GM23248 (cell line): ENCODE measurements around the gene RNU1-2. TPM values are rescaled to one million over a fixed set of nuclear protein-coding genes. Genes with fewer than 3 reads are reported as not detected.
"Not testable (repeated sequence)": the region's sequence is repeated elsewhere in the genome, so short reads cannot be mapped to it uniquely, and the experiment has no call there.

ENCODE experiments used
- DNase-seq: peaks from one replicate; pipeline ENCODE4 v3.0.0-alpha.2; 2015
- H2AFZ ChIP-seq: fragments of 200-600 bp; sonication (generic); 2 replicates; pipeline ENCODE4 v1.6.1; 2016; ENCODE audit warnings: antibody characterized with exemption
- H3F3A ChIP-seq: fragments of 200-600 bp; sonication (generic); 2 replicates; pipeline ENCODE4 v1.6.1; 2016; ENCODE audit warnings: mild to moderate bottlenecking, antibody characterized with exemption, mixed run types; ENCODE audit not compliant: insufficient read depth
- H3K27ac ChIP-seq: fragments of 200-600 bp; sonication (generic); 2 replicates; pipeline ENCODE4 v1.5.1; 2016; ENCODE audit warnings: mild to moderate bottlenecking
- H3K27me3 ChIP-seq: fragments of 200-600 bp; sonication (generic); replicated peaks from 2 replicates; pipeline ENCODE4 v1.6.1; 2016; ENCODE audit warnings: mild to moderate bottlenecking; ENCODE audit not compliant: insufficient read depth
- H3K36me3 ChIP-seq: fragments of 200-600 bp; sonication (generic); 2 replicates; pipeline ENCODE4 v1.6.1; 2016; ENCODE audit warnings: low read depth, mild to moderate bottlenecking
- H3K4me1 ChIP-seq: fragments of 200-600 bp; sonication (generic); 2 replicates; pipeline ENCODE4 v1.6.1; 2016; ENCODE audit warnings: mild to moderate bottlenecking; ENCODE audit not compliant: insufficient read depth
- H3K4me2 ChIP-seq: fragments of 200-600 bp; sonication (generic); one replicate; pipeline ENCODE4 v1.6.1; 2016; ENCODE audit warnings: mild to moderate bottlenecking; ENCODE audit not compliant: unreplicated experiment
- H3K4me3 ChIP-seq: fragments of 200-600 bp; sonication (generic); 2 replicates; pipeline ENCODE4 v1.5.1; 2016; ENCODE audit warnings: mild to moderate bottlenecking
- H3K79me2 ChIP-seq: fragments of 200-600 bp; sonication (generic); 2 replicates; pipeline ENCODE4 v1.6.1; 2016; ENCODE audit warnings: mild to moderate bottlenecking; ENCODE audit not compliant: insufficient read depth
- H3K9ac ChIP-seq: fragments of 200-600 bp; sonication (generic); 2 replicates; pipeline ENCODE4 v1.6.1; 2016; ENCODE audit warnings: mild to moderate bottlenecking
- H3K9me2 ChIP-seq: fragments of 200-600 bp; sonication (generic); 2 replicates; pipeline ENCODE4 v1.6.1; 2016; ENCODE audit warnings: mixed run types, mild to moderate bottlenecking, moderate library complexity; ENCODE audit not compliant: insufficient read depth
- H3K9me3 ChIP-seq: fragments of 200-600 bp; sonication (generic); one replicate; pipeline ENCODE4 v1.6.1; 2017; ENCODE audit warnings: low read depth
- H4K20me1 ChIP-seq: fragments of 200-600 bp; sonication (generic); 2 replicates; pipeline ENCODE4 v1.6.0; 2016; ENCODE audit not compliant: insufficient read depth
- EZH2 ChIP-seq: fragments of 200-600 bp; sonication (generic); IDR thresholded peaks from 2 replicates; pipeline ENCODE4 v1.6.1; 2018; ENCODE audit warnings: antibody characterized with exemption, mild to moderate bottlenecking; ENCODE audit not compliant: insufficient read depth, poor library complexity, severe bottlenecking
- EZH2phosphoT487 ChIP-seq: fragments of 200-600 bp; sonication (generic); IDR thresholded peaks from 2 replicates; pipeline ENCODE4 v1.6.1; 2018; ENCODE audit warnings: antibody characterized with exemption, moderate library complexity, mild to moderate bottlenecking, low read depth; ENCODE audit not compliant: insufficient read depth
- WGBS, 2 experiments: methylation state at CpG; one replicate each; pipeline ENCODE4 v1.1.6; 2015 to 2017; ENCODE audit warnings: low lambda C conversion rate in 2 of 2, low coverage in 1 of 2; ENCODE audit errors: missing lambda C conversion rate in 2 of 2; 5-methylcytosine and 5-hydroxymethylcytosine counted together
- in situ Hi-C: fragments of 300-500 bp; cut with MboI; formaldehyde crosslinking; loops from 2 replicates; pipeline ENCODE4 v1.15.0; 2020
- microRNA-seq: library from miRNA; unstranded; fragments of <30 nt; microRNA quantifications from one replicate; pipeline ENCODE4, GENCODE V29; 2016; ENCODE audit warnings: borderline number of aligned reads
- polyA plus RNA-seq: library from polyadenylated mRNA; unstranded; fragments of >200 nt; fragmentation: Nextera tagmentation; extraction: Ambion mirVana; gene quantifications from 2 replicates; pipeline ENCODE4 v1.2.1, GENCODE V29; 2016
- small RNA-seq: library from RNA; depleted of rRNA; stranded (forward); fragments of <200 nt; gene quantifications from one replicate; pipeline ENCODE3, GENCODE V24; 2014; ENCODE audit warnings: low read depth, low replicate concordance
- total RNA-seq: library from RNA; depleted of rRNA; stranded (reverse); fragments of >200 nt; shearing (Covaris generic); gene quantifications from 2 replicates; pipeline ENCODE4 v1.2.3, GENCODE V29; 2014; rRNA removed

The RNU1-2 gene
- total and polyA plus RNA-seq, 2 experiments from 2014 or later = not detected

- Histone ChIP-seq H3K4me2 (no peak overlapping the region), H3K79me2 (no peaks in the 10 kb centered on the region), H3K27me3 (no peaks in the 10 kb centered on the region), H2AFZ (no peak overlapping the region), H4K20me1 (no peaks in the 10 kb centered on the region), H3K27ac (no peak overlapping the region), H3K9me2 (no peaks in the 10 kb centered on the region), H3K36me3 (no peaks in the 10 kb centered on the region), H3K9me3 (no peaks in the 10 kb centered on the region), H3K9ac (no peak overlapping the region), H3F3A (no peaks in the 10 kb centered on the region), H3K4me1 (no peaks in the 10 kb centered on the region), H3K4me3 (no peak overlapping the region)
- WGBS, 2 experiments = 52 to 59% methylated on average over 49 to 51 of the region's 51 CpGs
- DNase-seq = peak; percentile 35
- no peak for TF ChIP-seq EZH2
- TF ChIP-seq EZH2phosphoT487 = no peak
- in situ Hi-C loops = no loop called here
Measured at GRCh38 chr1:16938351-16939321, 42.9 kb downstream of the RNU1-2 start.

- in situ Hi-C loops = loop anchor here (10.0 kb wide), 1 partner anchor 335 kb away; no protein-coding TSS in a partner anchor
Measured at GRCh38 chr1:16939386-16940180, 43.8 kb downstream of the RNU1-2 start.

GRCh38 chr1:16944038-16944437 is 48.3 kb downstream of the RNU1-2 start:
- Histone ChIP-seq H3K4me2 (no peak overlapping the region), H3K4me1 (no peaks in the 10 kb centered on the region), H3K27ac (no peak overlapping the region), H3K9ac (no peak overlapping the region), H4K20me1 (no peaks in the 10 kb centered on the region), H2AFZ (no peak overlapping the region), H3K27me3 (no peaks in the 10 kb centered on the region), H3K9me2 (no peaks in the 10 kb centered on the region), H3K36me3 (no peaks in the 10 kb centered on the region), H3K79me2 (no peaks in the 10 kb centered on the region), H3F3A (no peaks in the 10 kb centered on the region), H3K9me3 (no peaks in the 10 kb centered on the region), H3K4me3 (no peak overlapping the region)
- DNase-seq = no peak
- in situ Hi-C loops = loop anchor here (10.0 kb wide), 1 partner anchor 339 kb away; no protein-coding TSS in a partner anchor
- TF ChIP-seq EZH2phosphoT487 (no peak), EZH2 (no peak)
- 87 to 88% methylated on average over 19 of the region's 19 CpGs for WGBS, 2 experiments

More at GRCh38 chr1:16939386-16940180, 43.8 kb downstream of the RNU1-2 start:
- not testable (repeated sequence) for H3K4me1 ChIP-seq, H3K27ac ChIP-seq, H4K20me1 ChIP-seq, H3K9me3 ChIP-seq, H3K4me2 ChIP-seq, H3K9me2 ChIP-seq, DNase-seq, H3K79me2 ChIP-seq, H3K4me3 ChIP-seq, H3K9ac ChIP-seq, H3F3A ChIP-seq, H3K36me3 ChIP-seq, H3K27me3 ChIP-seq, H2AFZ ChIP-seq
- 91 to 96% methylated on average over 30 to 32 of the region's 32 CpGs for WGBS, 2 experiments

GRCh38 chr1:16945512-16945911 is 49.7 kb downstream of the RNU1-2 start:
- not testable (repeated sequence) for H3K27me3 ChIP-seq, H3K4me2 ChIP-seq, H3K9me2 ChIP-seq, H3F3A ChIP-seq, H3K9ac ChIP-seq, H3K27ac ChIP-seq, DNase-seq, H3K4me3 ChIP-seq, H3K9me3 ChIP-seq, H2AFZ ChIP-seq, H4K20me1 ChIP-seq, H3K36me3 ChIP-seq, H3K4me1 ChIP-seq, H3K79me2 ChIP-seq
- 92 to 93% methylated on average over 9 of the region's 9 CpGs for WGBS, 2 experiments
- in situ Hi-C loops = loop anchor here (10.0 kb wide), 1 partner anchor 341 kb away; no protein-coding TSS in a partner anchor

Small RNAs within 50 kb of the gene (microRNA-seq; reads per million reads assigned to microRNA genes)
- not detected for gene MIR3675

Small RNAs within 50 kb of the gene (small RNA-seq; reads per million reads assigned to genes)
- not detected for gene MIR3675
- not detected for gene RNU1-2
- not detected for gene RNU1-5P

Other genes with a start within 250 kb of the RNU1-2 start
- gene RNU1-3, start 229.0 kb upstream of the RNU1-2 start, total RNA-seq = under 0.01 TPM in 1 of 2 replicates, not detected in the other
- not detected in 2 replicates for gene RNU1-3, start 229.0 kb upstream of the RNU1-2 start, polyA plus RNA-seq
- under 0.01 TPM in 1 of 2 replicates, not detected in the other for gene RNU1-4, start 155.5 kb upstream of the RNU1-2 start, total RNA-seq
- not detected in 2 replicates for gene RNU1-4, start 155.5 kb upstream of the RNU1-2 start, polyA plus RNA-seq
- 17.6 and 24.0 TPM in 2 replicates for gene CROCC, start 26.0 kb downstream of the RNU1-2 start, total RNA-seq
- gene CROCC, start 26.0 kb downstream of the RNU1-2 start, polyA plus RNA-seq = 5.2 and 7.0 TPM in 2 replicates
- 164 and 189 TPM in 2 replicates for gene MFAP2, start 84.6 kb downstream of the RNU1-2 start, total RNA-seq
- 469 and 471 TPM in 2 replicates for gene MFAP2, start 84.6 kb downstream of the RNU1-2 start, polyA plus RNA-seq
- gene ATP13A2, start 115.9 kb downstream of the RNU1-2 start, total RNA-seq = 29.6 and 44.6 TPM in 2 replicates
- gene ATP13A2, start 115.9 kb downstream of the RNU1-2 start, polyA plus RNA-seq = 30.5 and 32.4 TPM in 2 replicates
- gene SDHB, start 158.1 kb downstream of the RNU1-2 start, total RNA-seq = 84.1 and 126 TPM in 2 replicates
- gene SDHB, start 158.1 kb downstream of the RNU1-2 start, polyA plus RNA-seq = 124 and 132 TPM in 2 replicates
- gene PADI2, start 223.5 kb downstream of the RNU1-2 start, total RNA-seq = 0.13 and 0.22 TPM in 2 replicates
- gene PADI2, start 223.5 kb downstream of the RNU1-2 start, polyA plus RNA-seq = 0.08 and 0.11 TPM in 2 replicates